Left kidney (tissue), 2 donors: ENCODE results near the gene PLEKHH3. TPM values are rescaled to one million over a fixed set of nuclear protein-coding genes. Genes with fewer than 3 reads are reported as not detected.
A peak's percentile ranks its signal among the peaks of the same experiment; 100 is the strongest.
"Not testable (repeated sequence)": the region's sequence is repeated elsewhere in the genome, so short reads cannot be mapped to it uniquely, and the experiment has no call there.

ENCODE experiments used
- DNase-seq: peaks from one replicate; pipeline ENCODE4 v3.0.0-alpha.2; 2013
- polyA plus RNA-seq: library from polyadenylated mRNA; unstranded; fragments of 120-200 nt; gene quantifications from one replicate; pipeline ENCODE4 v1.2.1, GENCODE V29; 2013; ENCODE audit not compliant: insufficient read length

PLEKHH3 gene
- polyA plus RNA-seq, 1 donor = 16.2 TPM

DNA sequence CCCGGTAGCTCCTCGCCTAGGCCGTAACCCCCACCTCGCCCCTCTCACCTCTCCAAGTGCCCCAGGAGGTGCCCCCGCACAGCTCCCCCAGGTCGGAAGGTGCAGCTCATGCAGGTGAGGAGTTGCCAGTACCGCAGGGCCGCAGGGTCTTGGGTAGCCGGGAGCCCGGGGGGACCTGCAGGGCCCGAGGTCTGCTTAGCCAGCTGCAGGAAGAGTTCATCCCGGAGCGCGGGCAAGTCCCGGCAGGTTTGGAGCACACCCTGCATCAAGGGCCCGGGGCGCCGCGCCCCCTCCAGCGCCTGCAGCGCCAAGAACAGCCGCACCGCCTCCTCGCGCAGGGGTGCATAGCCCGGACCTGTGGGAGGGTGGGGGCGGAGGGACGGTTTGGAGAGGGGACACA is 4.8 kb downstream of the PLEKHH3 start:
- no peak for DNase-seq

- no peak for DNase-seq
These were observed 5.8 kb downstream of the PLEKHH3 start for GRCh38 chr17:42670789-42671657.

DNA sequence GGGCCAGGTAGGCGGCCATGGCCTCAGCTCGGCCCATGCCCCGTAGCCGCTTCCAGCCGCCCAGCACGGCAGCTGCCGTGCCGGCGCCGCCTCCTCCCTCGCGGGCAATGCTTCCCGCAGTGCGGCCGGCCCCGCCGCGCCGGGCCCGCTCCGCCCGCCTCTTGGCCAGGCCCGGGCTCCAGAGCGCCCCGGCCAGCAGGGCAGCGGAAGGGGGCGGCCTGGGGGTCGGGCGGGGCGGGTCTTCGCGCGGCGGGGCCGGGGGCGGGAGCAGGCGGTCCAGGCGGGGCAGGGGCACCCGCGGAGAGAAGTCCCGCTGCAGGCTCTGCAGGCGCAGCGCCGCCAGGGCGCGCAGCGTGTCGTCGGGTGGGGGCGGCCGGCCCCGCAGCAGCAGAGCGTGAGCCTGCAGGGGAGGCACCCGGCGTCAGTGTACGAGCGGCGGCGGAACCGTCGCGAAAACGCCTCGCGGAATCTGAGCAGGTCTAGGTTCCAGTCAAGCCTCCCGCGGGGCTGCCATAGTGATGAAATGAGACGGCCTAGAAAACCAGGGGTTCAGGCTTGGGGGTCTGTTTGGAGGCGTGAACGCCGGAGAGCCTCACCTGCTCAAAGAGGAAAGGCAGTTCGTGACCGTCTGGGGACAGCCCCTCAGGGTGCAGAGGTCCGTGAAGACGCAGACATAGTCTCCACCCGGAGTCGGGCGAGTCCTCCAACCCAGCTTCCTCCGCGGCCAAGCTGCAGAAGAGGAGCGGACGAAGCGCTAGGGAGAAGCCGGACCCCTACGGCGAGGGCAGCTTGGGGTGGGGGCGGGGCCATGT is 6.6 kb downstream of the PLEKHH3 start:
- no peak for DNase-seq

GRCh38 chr17:42669705-42669976 is 7.2 kb downstream of the PLEKHH3 start:
- DNase-seq = no peak

DNA sequence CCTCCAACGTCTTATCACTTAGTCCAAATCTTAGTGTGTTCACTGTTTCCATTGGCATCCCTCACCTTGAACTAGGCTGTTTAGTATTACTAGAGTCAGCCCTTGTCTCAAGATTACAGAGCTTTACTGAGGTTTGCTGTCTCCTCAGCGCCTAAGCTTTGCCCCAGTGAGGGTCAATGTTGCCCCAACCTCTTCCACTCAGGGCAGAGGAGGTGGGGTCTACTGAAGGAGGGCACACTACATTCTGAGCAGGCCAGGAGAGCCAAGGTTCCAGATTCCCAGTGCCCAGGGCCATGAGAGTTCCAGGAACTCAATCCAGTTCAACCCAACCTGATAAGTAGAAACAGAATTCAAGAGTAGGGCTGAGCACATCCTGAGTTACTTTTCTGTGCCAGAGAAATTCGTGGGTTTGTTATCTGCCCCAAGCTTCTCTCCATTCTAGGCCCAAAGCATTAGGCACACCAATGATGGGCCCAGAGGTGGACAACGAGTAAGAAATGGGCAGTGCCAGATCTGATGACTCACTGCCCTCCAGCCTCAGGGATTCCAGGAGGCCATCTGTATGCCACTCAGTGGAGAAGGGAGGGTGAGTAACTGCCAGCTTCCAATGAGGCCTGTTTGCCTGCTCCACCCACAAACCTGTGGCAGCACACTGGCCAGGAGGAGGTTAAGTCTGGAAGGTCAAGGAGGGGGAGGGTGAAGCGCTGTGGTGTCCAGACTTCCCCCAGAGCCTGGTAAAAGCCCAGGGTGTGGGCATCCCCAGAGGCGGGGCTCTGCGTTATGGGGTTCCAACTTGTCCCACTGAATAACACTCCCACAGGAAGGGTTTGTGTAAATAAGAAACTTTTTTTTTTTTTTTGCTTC is 9.5 kb downstream of the PLEKHH3 start:
- no peak for DNase-seq

- not testable (repeated sequence) for DNase-seq
These were observed 10.7 kb downstream of the PLEKHH3 start for GRCh38 chr17:42666126-42666525.

DNA sequence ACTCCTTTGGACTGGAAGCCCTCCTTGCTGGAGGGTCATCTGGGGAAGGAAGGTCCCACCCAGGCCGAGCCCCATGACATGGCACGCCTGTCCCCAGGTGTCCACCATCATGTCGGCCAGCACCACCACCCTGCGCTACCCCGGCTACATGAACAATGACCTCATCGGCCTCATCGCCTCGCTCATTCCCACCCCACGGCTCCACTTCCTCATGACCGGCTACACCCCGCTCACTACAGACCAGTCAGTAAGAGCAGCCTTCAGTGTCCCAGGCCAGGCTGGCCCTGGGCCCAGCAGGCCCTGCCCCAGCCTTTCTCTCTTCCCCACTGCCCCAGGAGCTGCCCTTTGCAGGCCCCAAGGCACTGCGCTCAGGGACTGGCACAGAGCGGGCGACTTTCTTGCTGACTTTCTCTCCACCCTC is 11.2 kb downstream of the PLEKHH3 start:
- DNase-seq = no peak

DNA sequence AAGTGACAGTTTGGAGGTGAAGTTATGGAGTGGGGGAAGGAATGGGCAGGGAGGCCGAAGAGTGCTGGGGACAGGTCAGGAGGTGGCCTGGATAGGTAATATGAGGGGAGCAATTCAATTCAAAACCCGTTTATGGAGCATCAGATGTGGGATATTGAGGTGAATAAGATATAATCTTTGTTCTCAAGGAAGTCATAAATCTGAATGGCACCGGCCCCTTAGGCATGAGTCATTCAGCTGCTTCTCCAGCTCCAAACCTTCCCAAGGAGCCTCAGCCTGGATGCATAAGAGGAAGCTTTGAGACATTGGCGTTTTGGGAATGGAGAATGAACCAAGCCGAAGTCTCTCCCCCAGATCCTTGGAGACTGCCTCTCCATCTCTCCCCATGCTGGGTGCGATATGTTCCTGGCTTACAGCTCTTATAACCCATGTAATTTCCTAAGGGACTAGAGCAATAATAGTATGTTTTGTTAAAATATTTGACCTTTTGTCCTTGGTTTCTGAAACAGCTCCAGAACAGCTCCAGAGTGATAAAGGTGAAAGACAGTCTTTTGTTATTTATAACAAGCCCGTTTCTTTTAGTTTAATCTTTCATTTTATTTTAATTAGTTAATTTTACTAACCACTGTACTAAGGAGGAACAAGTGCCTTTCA is 16.0 kb downstream of the PLEKHH3 start:
- DNase-seq = no peak

- not testable (repeated sequence) for DNase-seq
These were observed 16.9 kb downstream of the PLEKHH3 start for GRCh38 chr17:42659932-42660274.

- DNase-seq = peak; percentile 93
These were observed 17.5 kb downstream of the PLEKHH3 start, which contains the start of gene TUBG2 for GRCh38 chr17:42659079-42659931. Gene TUBG2 (plus strand): TSS chr17:42659284. CDS start chr17:42659504, 220 bp downstream.

GRCh38 chr17:42657824-42658588 is 18.8 kb downstream of the PLEKHH3 start:
- DNase-seq = no peak

GRCh38 chr17:42655528-42655927 is 21.3 kb downstream of the PLEKHH3 start:
- DNase-seq = no peak

DNA sequence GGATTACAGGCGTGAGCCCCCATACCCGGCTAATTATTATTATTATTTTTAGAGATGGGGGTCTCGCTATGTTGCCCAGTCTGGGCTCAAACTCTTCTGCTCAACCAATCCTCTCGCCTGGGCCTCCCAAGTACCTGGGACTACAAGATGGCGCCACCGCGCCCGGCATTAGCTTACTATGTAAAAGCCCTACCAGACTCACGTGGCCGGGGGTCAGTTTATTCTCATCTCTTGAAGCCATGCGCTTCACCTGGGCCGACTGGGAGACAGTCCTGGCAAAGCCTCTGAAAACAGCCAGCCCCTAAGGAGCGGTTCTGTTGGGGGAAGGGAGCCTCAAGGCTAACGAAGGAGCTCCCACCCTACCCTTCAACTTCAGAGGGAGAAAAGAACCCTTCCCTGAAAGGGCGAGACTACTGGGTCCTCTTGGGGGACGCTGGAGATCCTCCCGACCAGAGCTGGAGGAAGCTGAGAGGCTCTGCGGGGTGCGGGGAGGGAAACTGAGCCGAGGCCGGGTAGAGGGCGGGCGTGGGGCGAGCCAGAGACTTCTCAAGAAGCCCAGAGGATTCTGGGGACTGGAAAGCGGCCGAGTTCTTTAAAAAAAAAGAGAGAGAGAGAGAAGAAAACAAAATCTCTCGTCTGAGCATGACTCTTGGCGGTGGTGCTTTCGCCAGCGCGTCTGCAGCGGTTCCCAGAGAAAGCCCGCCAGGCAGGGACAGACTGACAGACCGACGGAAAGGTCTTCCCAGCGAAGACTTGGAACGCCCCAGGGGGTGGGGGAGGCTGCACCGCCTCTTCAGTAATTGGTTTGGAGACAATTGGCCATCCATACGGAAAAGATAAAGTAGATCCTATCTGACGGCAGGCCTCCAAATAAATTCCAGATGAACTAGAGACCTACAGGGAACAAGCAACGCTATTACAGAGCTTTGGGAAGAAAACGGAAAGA is 23.3 kb downstream of the PLEKHH3 start:
- peak; percentile 70 for DNase-seq

DNA sequence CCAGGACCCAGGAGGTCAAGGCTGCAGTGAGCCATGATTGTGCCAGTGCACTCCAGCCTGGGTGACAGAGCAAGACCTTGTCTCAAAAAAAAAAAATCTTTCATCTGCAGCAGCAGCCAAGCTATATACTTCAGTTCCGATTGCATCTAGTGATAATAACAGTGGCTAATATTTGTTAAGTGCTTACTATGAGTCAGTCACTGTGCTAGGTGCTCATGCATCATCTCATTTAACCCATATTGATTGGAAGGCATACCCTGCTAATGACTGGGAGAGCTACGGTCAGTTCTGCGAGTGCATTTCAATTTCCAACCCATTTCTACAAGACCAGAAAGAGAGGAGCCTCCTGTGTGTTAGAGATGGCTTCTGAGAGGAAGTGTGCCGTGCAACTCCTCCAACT is 25.4 kb downstream of the PLEKHH3 start:
- no peak for DNase-seq

DNA sequence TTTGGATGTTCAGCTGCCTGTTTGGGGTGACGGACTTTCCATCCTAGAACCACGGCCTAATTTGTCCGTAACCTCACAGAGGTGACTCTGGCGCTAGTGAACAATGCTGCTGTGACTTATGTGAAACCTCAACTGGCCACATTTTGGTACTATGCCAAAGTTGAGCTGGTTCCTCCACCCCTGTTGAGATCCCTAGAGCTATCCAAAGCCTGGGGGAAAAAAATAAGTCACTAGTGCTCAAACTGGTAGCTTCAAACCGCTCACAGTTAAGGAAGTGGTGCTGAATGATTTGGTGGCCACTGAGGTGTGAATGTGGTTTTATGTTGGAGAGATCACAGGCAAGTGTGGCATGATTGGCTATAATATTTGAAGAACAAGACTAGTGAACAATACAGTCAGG is 29.0 kb downstream of the PLEKHH3 start:
- DNase-seq = no peak

DNA sequence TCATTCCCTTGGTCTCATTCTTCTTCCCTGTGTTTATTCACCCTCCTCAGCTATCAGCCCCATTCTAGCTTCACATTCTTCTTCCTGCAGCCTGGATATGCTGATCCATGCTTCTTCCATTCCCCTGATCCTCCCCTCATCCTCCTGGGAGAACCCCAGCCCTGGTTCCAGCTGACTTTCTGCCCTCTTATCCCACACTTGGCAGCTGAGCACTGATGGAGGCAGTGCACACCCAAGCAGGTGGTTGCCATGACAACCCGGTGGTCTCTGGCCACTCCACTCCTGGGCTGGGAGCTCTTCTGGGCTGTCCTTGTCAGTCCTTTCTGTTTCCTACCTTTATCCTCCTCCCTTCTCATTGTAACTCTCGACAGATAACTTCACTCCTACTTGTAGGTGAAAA is 34.5 kb downstream of the PLEKHH3 start:
- no peak for DNase-seq

DNA sequence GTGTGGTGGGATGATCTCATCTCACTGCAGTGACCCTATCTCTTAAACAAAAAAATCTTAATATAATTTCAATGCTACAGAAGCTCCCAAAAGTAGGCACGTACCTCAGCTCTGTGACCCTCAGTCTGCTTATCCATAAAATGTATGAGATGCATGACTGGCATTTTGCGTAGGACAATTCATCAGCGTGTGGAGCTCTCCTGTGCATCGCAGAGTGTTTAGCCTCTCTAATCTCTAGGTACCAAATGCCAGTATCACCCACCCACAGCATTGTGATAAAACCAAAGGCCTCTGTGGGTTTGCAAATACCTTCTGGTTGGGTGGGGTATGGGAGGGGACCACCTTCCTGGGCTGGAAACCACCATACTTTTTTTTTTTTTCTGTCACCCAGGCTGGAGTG is 36.7 kb downstream of the PLEKHH3 start:
- DNase-seq = no peak

DNA sequence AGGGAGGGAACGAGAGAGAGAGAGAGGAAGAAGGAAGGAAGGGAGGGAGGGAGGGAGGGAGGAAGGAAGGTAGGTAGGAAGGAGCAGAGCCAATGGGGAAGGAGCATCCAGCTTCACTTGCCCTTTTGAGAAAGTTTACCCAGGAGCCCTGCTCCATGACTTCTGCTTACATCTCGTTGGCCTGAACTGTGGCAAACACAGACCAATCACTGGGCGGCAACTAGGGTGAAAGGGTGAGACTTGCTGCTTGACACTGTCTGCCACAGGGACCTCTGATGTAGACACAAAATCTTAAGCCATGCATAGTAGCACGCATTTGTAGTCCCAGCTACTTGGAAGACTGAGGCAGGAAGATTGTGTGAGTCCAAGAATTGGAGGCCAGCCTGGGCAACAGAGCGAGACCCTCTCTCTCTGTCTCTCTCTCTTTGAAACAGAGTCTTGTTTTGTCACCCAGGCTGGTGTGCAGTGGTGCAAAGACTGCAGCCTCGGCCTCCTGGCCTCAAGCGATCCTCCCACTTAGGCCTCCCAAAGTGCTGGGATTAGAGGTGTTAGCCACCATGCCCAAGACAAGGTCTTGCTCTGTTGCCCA is 37.2 kb downstream of the PLEKHH3 start:
- no peak for DNase-seq
